Uterus (tissue), 2 donors: ENCODE results near the gene PAK4.

Experiments used
- POLR2A ChIP-seq, 2 donors: fragments of 450-650 bp; IDR thresholded peaks; one replicate each; pipeline ENCODE4 v1.6.1; 2016; ENCODE audit warnings: antibody characterized with exemption in 2 of 2, mild to moderate bottlenecking in 1 of 2, moderate library complexity in 1 of 2
- TF ChIP-seq, protein P1 (sequence below), 4 experiments: fragments of 200-600 bp in 2 of 4; fragments of 450-650 bp in 2 of 4; sonication (generic) in 2 of 4; IDR thresholded peaks; one replicate each; pipeline ENCODE4 v1.5.1; 2016 to 2019; ENCODE audit warnings: antibody characterized with exemption in 4 of 4, mild to moderate bottlenecking in 2 of 4, moderate library complexity in 1 of 4

DNA sequence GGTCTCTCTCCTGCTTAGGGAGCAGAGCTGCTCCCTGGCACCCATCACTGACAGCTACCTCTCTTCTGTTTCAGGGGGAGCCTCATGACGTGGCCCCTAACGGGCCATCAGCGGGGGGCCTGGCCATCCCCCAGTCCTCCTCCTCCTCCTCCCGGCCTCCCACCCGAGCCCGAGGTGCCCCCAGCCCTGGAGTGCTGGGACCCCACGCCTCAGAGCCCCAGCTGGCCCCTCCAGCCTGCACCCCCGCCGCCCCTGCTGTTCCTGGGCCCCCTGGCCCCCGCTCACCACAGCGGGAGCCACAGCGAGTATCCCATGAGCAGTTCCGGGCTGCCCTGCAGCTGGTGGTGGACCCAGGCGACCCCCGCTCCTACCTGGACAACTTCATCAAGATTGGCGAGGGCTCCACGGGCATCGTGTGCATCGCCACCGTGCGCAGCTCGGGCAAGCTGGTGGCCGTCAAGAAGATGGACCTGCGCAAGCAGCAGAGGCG lies 48.0 kb downstream of the PAK4 start:
- TF ChIP-seq, protein P1, sequence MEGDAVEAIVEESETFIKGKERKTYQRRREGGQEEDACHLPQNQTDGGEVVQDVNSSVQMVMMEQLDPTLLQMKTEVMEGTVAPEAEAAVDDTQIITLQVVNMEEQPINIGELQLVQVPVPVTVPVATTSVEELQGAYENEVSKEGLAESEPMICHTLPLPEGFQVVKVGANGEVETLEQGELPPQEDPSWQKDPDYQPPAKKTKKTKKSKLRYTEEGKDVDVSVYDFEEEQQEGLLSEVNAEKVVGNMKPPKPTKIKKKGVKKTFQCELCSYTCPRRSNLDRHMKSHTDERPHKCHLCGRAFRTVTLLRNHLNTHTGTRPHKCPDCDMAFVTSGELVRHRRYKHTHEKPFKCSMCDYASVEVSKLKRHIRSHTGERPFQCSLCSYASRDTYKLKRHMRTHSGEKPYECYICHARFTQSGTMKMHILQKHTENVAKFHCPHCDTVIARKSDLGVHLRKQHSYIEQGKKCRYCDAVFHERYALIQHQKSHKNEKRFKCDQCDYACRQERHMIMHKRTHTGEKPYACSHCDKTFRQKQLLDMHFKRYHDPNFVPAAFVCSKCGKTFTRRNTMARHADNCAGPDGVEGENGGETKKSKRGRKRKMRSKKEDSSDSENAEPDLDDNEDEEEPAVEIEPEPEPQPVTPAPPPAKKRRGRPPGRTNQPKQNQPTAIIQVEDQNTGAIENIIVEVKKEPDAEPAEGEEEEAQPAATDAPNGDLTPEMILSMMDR (IDR thresholded peaks at IDR 0.05), result no peak
- TF ChIP-seq POLR2A (IDR thresholded peaks at IDR 0.05), result no peak
